ENCODE measurements around the gene P2RX2.

Gene P2RX2

DNA sequence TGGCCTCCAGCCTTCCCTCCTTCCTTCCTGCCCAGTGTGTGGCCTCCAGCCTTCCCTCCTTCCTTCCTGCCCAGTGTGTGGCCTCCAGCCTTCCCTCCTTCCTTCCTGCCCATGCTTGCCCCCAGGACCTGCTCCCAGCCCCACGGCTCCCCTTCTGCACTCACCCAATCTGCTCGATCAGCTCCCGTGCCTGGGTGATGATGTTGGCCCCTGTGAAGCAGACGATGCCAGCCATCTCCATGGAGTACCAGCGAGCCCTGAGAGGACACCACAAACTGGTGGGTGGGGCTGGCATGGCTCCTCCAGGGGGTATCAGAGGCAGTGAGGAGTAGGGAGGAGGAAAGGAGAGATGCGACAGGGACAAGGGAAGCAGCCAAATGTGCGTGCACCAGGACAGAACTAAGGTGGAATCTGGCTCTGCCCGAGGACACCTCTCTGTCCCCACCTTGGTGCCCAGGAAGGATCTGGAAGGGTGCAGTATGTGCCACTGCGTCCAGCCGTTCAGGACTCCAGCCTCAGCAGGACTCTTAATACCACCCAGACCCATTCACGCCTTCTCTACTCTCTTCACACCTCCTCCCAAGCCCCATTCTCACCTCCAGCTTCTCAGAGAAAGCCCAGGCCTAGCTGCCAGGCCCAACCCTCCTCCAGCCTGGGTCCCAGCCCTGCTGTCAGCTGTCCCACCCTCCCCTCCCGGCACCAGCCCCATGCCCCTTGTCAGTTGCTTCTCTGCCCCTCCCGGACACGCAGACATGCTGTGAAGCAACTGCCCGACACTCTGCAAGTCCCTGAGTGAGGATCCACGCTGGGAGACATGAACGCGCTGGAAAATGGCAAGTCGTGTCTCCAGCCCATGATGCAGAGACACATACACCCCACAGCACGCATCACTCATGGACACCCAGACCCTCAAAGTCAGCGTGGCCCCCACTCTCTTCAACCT lies 45.9 kb downstream of the P2RX2 start:
- Mint-ChIP-seq H3K4me1 (ENCODE audit: low read depth) (no peaks in the 10 kb centered on the region), H3K4me3 (no peak overlapping the region), H3K9me3 (no peaks in the 10 kb centered on the region), H3K27ac (no peak overlapping the region), H3K36me3 (ENCODE audit: low read depth) (peaks cover 91% of the 10 kb centered on the region), H3K27me3 (no peaks in the 10 kb centered on the region)

DNA sequence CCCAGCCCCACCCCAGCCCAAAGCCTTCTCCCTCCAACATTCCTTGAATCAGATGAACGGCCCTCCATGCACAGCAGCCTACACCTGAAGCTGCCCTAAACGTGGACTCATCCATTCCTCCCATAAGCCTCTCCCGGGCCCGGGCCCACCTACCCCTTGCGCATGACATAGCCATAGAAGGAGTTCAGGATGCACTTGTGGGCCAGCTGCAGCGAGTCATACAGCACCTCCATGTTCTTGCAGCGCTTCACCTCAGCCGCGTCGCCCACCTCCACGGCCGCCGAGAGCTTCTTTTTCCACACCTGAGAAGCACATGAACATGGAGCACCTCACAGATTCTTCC lies 46.5 kb downstream of the P2RX2 start:
- H3K36me3 Mint-ChIP-seq (ENCODE audit: low read depth): peaks cover 92% of the 10 kb centered on the region
- no peaks in the 10 kb centered on the region for H3K4me1 Mint-ChIP-seq (ENCODE audit: low read depth)
- H3K27me3 Mint-ChIP-seq: no peaks in the 10 kb centered on the region
- H3K27ac Mint-ChIP-seq: no peak overlapping the region
- no peaks in the 10 kb centered on the region for H3K9me3 Mint-ChIP-seq
- H3K4me3 Mint-ChIP-seq: no peak overlapping the region

DNA sequence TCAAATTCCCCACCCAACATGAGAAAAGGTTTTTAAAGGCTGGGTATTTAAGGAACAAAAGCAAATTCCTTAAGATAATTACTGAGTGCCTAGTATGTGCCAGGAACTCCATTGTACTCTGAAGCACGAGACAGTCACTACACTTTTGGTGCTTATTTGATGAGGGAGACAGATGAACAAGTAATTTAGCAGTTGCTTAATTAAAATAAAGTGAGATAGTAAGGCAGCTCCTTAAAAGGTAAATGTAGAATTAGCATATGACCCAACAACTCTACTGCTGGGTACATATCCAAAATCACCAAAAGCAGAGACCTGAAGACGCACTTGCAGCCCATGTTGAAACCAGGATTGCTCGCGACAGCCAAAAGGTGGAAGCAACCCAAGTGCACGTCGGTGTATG lies 47.2 kb downstream of the P2RX2 start:
- H3K27ac Mint-ChIP-seq: no peak overlapping the region
- peaks cover 87% of the 10 kb centered on the region for H3K36me3 Mint-ChIP-seq (ENCODE audit: low read depth)
- H3K9me3 Mint-ChIP-seq: no peaks in the 10 kb centered on the region
- H3K4me3 Mint-ChIP-seq: no peak overlapping the region
- no peaks in the 10 kb centered on the region for H3K27me3 Mint-ChIP-seq
- no peaks in the 10 kb centered on the region for H3K4me1 Mint-ChIP-seq (ENCODE audit: low read depth)

DNA sequence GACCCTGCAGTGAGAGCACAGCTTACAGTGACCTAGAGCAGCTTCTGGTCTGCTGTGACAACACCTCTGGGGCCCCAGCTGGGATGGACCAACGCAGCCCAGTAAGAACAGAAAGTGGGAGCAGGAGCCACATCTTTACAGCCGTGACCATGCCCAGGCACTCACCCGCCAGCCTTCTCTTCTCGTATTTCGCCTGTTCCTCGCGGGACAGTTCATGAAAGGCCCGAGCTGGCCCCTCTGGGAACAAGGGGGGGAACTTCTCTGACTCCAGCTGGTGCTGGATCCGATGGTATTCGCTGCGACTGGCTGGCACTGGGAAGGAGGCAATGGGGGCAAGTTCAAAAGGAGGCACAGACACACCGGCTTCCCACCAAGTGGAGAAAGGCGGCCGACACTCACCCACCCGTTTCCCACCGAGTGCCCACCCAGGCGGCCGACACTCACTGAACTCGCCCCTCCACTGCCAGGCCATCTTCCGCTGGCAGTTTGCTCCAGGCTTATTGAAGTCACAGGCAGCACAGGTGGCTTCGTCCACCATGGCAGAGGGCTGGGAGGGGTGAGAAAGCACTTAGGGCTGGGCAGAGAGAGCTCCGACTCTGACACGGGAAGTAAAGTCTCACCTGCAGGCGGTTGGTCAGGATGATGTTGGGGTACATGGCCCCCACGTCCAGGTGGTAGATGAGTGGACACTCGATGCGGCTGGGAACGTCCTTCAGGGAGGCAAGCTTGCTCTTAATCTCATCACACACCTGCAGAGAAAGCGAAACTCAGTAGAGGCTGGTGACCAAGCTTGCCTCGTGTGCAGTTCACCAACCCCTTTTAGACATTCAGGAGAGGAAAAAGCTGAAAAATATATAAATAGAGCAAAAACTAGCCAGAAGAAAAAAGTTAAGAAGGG lies 49.9 kb downstream of the P2RX2 start:
- H3K36me3 Mint-ChIP-seq (ENCODE audit: low read depth): peaks cover 79% of the 10 kb centered on the region
- no peaks in the 10 kb centered on the region for H3K9me3 Mint-ChIP-seq
- H3K4me1 Mint-ChIP-seq (ENCODE audit: low read depth): no peaks in the 10 kb centered on the region

DNA sequence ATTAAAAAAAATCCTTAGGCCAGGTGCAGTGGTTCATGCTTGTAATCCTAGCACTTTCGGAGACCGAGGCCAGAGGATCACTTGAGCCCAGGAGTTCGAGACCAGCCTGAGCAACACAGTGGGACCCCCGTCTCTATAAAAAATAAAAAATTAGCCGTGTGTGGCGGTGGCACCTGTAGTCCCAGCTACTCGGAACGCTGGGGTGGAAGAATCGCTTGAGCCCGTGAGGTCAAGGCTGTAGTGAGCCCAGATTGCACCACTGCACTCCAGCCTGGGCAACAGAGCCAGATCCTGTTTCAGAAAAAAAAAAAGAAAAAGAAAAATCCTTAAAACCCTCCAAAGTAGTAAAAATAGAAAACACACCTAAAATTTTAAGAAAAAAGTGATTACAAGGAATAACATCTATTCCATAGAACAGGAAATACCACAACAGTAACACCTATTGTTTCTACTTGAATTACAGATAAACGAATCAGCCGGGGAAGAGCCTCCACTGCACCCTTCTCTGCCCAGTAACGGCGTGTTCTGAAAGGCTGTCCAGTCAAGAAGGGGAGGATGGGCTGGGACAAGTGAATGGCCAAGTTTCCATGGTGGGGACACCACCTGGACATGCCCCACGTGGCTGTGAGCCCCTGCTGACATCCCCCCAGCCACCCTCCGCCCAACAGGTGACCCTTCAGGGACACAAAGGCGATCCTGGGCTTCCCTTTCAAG lies 50.7 kb downstream of the P2RX2 start:
- no peaks in the 10 kb centered on the region for H3K9me3 Mint-ChIP-seq
- H3K36me3 Mint-ChIP-seq (ENCODE audit: low read depth): peaks cover 80% of the 10 kb centered on the region
- no peaks in the 10 kb centered on the region for H3K4me1 Mint-ChIP-seq (ENCODE audit: low read depth)
- no peaks in the 10 kb centered on the region for H3K27me3 Mint-ChIP-seq
- H3K27ac Mint-ChIP-seq: no peak overlapping the region
- no peak overlapping the region for H3K4me3 Mint-ChIP-seq

More for the DNA sequence above, 49.9 kb downstream of the P2RX2 start:
- no peak overlapping the region for H3K27ac Mint-ChIP-seq
- H3K27me3 Mint-ChIP-seq: no peaks in the 10 kb centered on the region
- H3K4me3 Mint-ChIP-seq: no peak overlapping the region
